Heart right ventricle (tissue), 16 donors: ENCODE measurements around the gene ZBTB39. TPM values are rescaled to one million over a fixed set of nuclear protein-coding genes. Genes with fewer than 3 reads are reported as not detected.

Experiments
- ATAC-seq, 8 donors: fragments of 200-7000 bp; cut with Tn5 transposase; one replicate each; pipeline ENCODE4 v1.9.1; 2020; ENCODE audit warnings: mild to moderate bottlenecking in 8 of 8, moderate library complexity in 8 of 8, moderate number of reproducible peaks in 1 of 8
- DNase-seq, 2 donors: peaks; one replicate each; pipeline ENCODE4 v3.0.0-alpha.2; 2020
- H3K27ac ChIP-seq, 10 donors: fragments of 200-600 bp; sonication (generic) in 2 of 10; one replicate each; pipeline versions ENCODE4 v1.5.0 to v1.8.0; 2020 to 2022; ENCODE audit warnings: mild to moderate bottlenecking in 3 of 10
- H3K27me3 ChIP-seq, 7 donors: fragments of 200-600 bp; one replicate each; pipeline ENCODE4 v1.8.0; 2021 to 2022; ENCODE audit warnings: mild to moderate bottlenecking in 2 of 7
- H3K36me3 ChIP-seq, 9 donors: fragments of 200-600 bp; sonication (generic) in 1 of 9; one replicate each; pipeline versions ENCODE4 v1.5.0 to v1.8.0; 2020 to 2022; ENCODE audit warnings: mild to moderate bottlenecking in 2 of 9
- H3K4me1 ChIP-seq, 9 donors: fragments of 200-600 bp; sonication (generic) in 1 of 9; one replicate each; pipeline versions ENCODE4 v1.5.0 to v1.8.0; 2020 to 2022; ENCODE audit warnings: mild to moderate bottlenecking in 4 of 9
- H3K4me3 ChIP-seq, 10 donors: fragments of 200-600 bp; sonication (generic) in 2 of 10; one replicate each; pipeline versions ENCODE4 v1.5.0 to v1.8.0; 2020 to 2022; ENCODE audit warnings: mild to moderate bottlenecking in 7 of 10, moderate library complexity in 2 of 10
- H3K9me3 ChIP-seq, 11 donors: fragments of 200-600 bp in 10 of 11; sonication (generic) in 2 of 11; one replicate each; pipeline versions ENCODE4 v1.5.0 to v1.8.0; 2013 to 2022; ENCODE audit warnings: mild to moderate bottlenecking in 2 of 11, control low read depth in 1 of 11, moderate library complexity in 1 of 11
- WGBS, 2 donors: extraction: QIAGEN DNeasy Blood & Tissue Kit; methylation state at CpG; one replicate each; pipeline ENCODE4 v1.1.7; 2013; ENCODE audit warnings: inconsistent platforms in 1 of 2; 5-methylcytosine and 5-hydroxymethylcytosine counted together
- intact Hi-C, 10 donors: fragments of 100-400 bp; cut with DNase I; formaldehyde crosslinking; loops; one replicate each; pipeline versions ENCODE4 v1.11.1 to v1.14.2; 2022
- polyA plus RNA-seq, 2 donors: library from polyadenylated mRNA; stranded (reverse); fragments of 200-250 nt; gene quantifications; one replicate each; pipeline ENCODE4 v1.2.3, GENCODE V29; 2013
- total RNA-seq, 10 donors: library from RNA; stranded (reverse); fragmentation: NEBNext Ultra II Directional in 3 of 10; extraction: Animal tissue kit (Norgen Biotek cat#: 25700) in 3 of 10; gene quantifications; one replicate each; pipeline versions ENCODE4 v1.2.1 to v1.2.4, GENCODE V29; 2021 to 2023
- TF ChIP-seq, protein P1 (sequence below), 9 donors: fragments of 200-600 bp; sonication (generic) in 2 of 9; IDR thresholded peaks; one replicate each; pipeline versions ENCODE4 v1.5.0 to v1.8.0; 2021 to 2022; ENCODE audit warnings: antibody characterized with exemption in 9 of 9, mild to moderate bottlenecking in 5 of 9, moderate library complexity in 1 of 9
- donor health status: Arrhythmogenic right ventricular cardiomyopathy.
- donor health status: ischemic (EF 13 %, LVEDD 7.1; RV severe dilation, severe dysfunction).
- donor health status: healthy with polysubstance abuse.
- donor health status: DM: no; HTN: yes; CAD: no.
- donor health status: DM: no; HTN: no; CAD: no.
- donor health status: ischemic (EF 25% LVEDD 6.9; RV normal size, moderate dysfunction).
- donor health status: ischemic (EF 25% LVEDD 5.7; RV mildly dilated, moderate dysfunction).
- donor health status: healthy.
- donor health status: DM: yes; HTN: yes; CAD: no.
- donor health status: Ischemic cardiomyopathy.
- donor health status: ischemic (EF 35%, LVEDD 5.7; RV mildly dilated, moderate dysfunction).
- donor health status: nonischemic (EF 11% LVEDD 7.7; RV severe dilation, severe dysfunction).
- donor health status: DM: yes; HTN: yes; CAD: no.
- donor health status: PGD.
- donor health status: ischemic (EF 29% LVEDD 5.4; RV normal size, mild dysfunction).
- donor health status: nonischemic (EF 23%, LVEDD 6.1; RV moderate dilation, normal function).

Gene ZBTB39
- total and polyA plus RNA-seq, 12 donors, result 1.2 to 4.3 (median 3.4) TPM

DNA sequence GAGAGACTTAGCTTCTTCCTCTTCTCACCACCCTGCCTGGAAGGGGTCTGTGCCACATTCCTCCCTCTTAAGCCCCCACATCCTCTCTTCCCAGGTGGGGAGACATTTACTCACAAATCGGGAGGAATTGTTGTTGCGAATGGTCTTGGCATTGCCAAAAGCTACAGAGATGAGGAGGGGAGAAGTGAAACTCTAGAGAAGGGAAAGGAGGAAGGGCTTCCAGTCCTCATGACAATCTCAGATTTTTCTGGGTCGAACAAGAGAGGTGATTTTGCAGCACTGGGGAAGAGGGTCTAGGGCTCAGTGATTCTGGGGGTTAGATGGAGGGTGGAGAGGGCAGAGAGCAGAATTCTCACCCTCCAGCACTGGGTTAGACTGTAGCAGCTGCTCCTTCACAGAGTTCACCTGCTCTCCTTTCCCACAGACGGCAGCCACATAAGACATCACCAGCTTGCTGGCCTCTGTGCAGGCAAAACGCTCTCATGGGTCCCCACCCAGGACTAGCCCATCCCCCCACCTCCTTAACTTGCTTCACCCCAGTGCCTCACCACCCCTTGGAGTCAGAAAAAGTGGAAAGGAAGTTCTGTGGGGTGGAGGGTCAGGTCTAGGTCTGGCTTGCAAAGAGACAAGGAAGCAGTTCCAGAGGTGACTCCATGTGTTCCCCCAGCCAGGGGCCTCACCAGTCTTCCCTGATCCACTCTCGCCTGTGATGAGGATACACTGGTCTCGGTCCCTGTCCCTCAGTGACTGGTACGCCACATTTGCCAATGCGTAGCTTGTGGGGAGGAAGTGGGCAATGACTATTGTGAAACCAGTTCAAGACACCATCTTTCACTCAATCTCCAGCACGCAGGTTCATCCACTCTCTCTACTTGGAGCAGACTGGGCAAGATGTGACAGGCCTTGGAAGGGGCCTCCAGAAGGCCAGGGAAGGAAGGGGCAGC is 40.9 kb upstream of the ZBTB39 start:
- peaks cover 0 to 21% (median 6%) of the 10 kb centered on the region in 7 donors for H3K27me3 ChIP-seq
- H3K4me1 ChIP-seq, result peaks cover 0 to 29% (median 0%) of the 10 kb centered on the region in 9 donors
- 72 to 82% methylated on average over 10 of the region's 10 CpGs for WGBS, 2 donors
- no peaks in the 10 kb centered on the region for H3K36me3 ChIP-seq
- H3K27ac ChIP-seq, result peak overlapping the region in 3 of 10 donors; percentile 21 to 26 (median 26)
- TF ChIP-seq, protein P1, sequence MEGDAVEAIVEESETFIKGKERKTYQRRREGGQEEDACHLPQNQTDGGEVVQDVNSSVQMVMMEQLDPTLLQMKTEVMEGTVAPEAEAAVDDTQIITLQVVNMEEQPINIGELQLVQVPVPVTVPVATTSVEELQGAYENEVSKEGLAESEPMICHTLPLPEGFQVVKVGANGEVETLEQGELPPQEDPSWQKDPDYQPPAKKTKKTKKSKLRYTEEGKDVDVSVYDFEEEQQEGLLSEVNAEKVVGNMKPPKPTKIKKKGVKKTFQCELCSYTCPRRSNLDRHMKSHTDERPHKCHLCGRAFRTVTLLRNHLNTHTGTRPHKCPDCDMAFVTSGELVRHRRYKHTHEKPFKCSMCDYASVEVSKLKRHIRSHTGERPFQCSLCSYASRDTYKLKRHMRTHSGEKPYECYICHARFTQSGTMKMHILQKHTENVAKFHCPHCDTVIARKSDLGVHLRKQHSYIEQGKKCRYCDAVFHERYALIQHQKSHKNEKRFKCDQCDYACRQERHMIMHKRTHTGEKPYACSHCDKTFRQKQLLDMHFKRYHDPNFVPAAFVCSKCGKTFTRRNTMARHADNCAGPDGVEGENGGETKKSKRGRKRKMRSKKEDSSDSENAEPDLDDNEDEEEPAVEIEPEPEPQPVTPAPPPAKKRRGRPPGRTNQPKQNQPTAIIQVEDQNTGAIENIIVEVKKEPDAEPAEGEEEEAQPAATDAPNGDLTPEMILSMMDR (IDR thresholded peaks at IDR 0.05), result no peak
- H3K4me3 ChIP-seq, result no peak overlapping the region
- intact Hi-C loops, result no loop called here
- no peaks in the 10 kb centered on the region for H3K9me3 ChIP-seq
- ATAC-seq (peak in 7 of 8 donors; percentile 24 to 73 (median 46)), DNase-seq (no peak)

DNA sequence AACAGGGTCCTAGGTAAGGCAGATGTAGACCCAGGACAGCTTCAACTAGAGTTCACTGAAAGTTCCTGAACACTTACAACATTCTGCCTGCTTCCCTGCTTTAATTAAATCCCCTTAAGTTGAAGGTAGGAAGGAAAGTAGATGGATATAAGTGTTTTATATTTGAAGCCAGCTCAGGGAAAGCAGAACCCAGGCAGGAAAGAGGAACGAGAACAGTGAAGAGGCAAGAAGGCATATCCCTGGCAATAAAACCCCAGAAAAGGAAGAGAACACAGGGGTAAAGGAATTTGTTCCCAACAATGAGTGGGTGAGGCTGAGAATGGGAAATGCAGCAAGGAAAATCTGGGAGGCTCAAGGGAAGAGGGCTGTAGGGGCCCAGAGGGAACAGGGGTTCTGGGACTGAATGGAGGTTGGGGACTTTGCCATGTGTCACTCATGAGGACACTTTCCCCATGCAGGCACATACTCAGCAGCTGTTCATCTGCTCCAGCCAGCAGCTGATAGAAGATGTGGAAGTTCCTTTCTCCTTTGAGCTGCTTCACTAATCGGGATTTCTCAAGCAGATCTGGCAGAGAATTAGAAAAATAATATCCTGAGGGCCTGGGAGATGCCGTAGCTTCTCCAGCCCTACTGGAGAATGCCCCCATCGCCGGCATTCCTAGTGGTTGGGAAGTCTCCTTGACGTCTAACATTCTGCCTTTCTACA is 39.9 kb upstream of the ZBTB39 start:
- Histone ChIP-seq H3K27me3 (peaks cover 0 to 24% (median 8%) of the 10 kb centered on the region in 7 donors), H3K4me3 (no peak overlapping the region), H3K4me1 (peaks cover 0 to 29% (median 0%) of the 10 kb centered on the region in 9 donors), H3K36me3 (no peaks in the 10 kb centered on the region), H3K9me3 (no peaks in the 10 kb centered on the region), H3K27ac (no peak overlapping the region)
- TF ChIP-seq, protein P1 (IDR thresholded peaks at IDR 0.05), result no peak
- ATAC-seq (peak in 1 of 8 donors; percentile 36), DNase-seq (no peak)
- 62 to 68% methylated on average over 6 of the region's 6 CpGs for WGBS, 2 donors
- intact Hi-C loops, result no loop called here

DNA sequence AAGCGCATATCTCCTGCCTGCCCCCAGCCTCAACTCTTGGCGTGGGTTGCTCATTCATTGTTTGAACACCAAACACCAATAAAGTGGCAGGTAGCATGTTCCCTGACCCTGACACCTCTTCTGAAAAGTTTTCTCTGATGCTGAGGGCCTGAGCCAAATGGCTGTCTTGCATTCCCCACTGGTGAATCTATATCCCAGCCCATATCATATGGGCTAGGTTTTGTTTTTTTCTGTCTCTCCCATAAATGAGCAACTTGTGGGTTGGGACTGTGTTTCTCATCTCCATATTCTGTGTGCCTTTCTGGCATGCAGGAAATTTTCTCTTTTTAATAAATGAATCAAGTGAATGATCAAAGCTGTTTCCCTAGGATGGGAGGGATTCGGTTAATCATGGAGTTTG is 38.5 kb upstream of the ZBTB39 start:
- Histone ChIP-seq H3K4me3 (no peak overlapping the region), H3K36me3 (no peaks in the 10 kb centered on the region), H3K4me1 (peaks cover 0 to 33% (median 0%) of the 10 kb centered on the region in 9 donors), H3K9me3 (no peaks in the 10 kb centered on the region), H3K27me3 (peaks cover 0 to 25% (median 10%) of the 10 kb centered on the region in 7 donors), H3K27ac (no peak overlapping the region)
- no peak for DNase-seq
- ATAC-seq, result no peak
- 87 to 95% methylated on average over 3 of the region's 3 CpGs for WGBS, 2 donors
- TF ChIP-seq, protein P1 (IDR thresholded peaks at IDR 0.05), result no peak
- intact Hi-C loops, result no loop called here

GRCh38 chr12:57044468-57044867 is 38.1 kb upstream of the ZBTB39 start:
- TF ChIP-seq, protein P1 (IDR thresholded peaks at IDR 0.05), result no peak
- no peak for DNase-seq
- ATAC-seq, result no peak
- H3K27me3 ChIP-seq, result peaks cover 0 to 25% (median 10%) of the 10 kb centered on the region in 7 donors
- no peak overlapping the region for H3K27ac ChIP-seq
- WGBS, 2 donors, result 83 to 89% methylated on average over 6 of the region's 6 CpGs
- peaks cover 0 to 33% (median 0%) of the 10 kb centered on the region in 9 donors for H3K4me1 ChIP-seq
- no peaks in the 10 kb centered on the region for H3K36me3 ChIP-seq
- intact Hi-C loops, result no loop called here
- no peak overlapping the region for H3K4me3 ChIP-seq
- no peaks in the 10 kb centered on the region for H3K9me3 ChIP-seq
